ENCODE data around the gene PCNP. TPM values are rescaled to one million over a fixed set of nuclear protein-coding genes. Genes with fewer than 3 reads are reported as not detected.

Gene PCNP
- total RNA-seq, 1 experiment from 2014 or later: 165 TPM

GRCh38 chr3:101530686-101531047 is 43.3 kb upstream of the PCNP start:
- CTCF ChIA-PET: no interaction called here
- Histone ChIP-seq H3K36me3 (ENCODE audit: control insufficient read depth, insufficient read depth, low read length) (no peaks in the 10 kb centered on the region), H3K4me3 (ENCODE audit: low read depth in 2 of 2, low read length in 2 of 2) (no peak overlapping the region), H3K27ac (ENCODE audit: low read length) (no peak overlapping the region), H3K9me3 (ENCODE audit: control insufficient read depth, insufficient read depth, low read depth, low read length) (no peaks in the 10 kb centered on the region), H3K4me1 (ENCODE audit: control insufficient read depth, insufficient read depth, low read length) (no peaks in the 10 kb centered on the region), H3K27me3 (ENCODE audit: control insufficient read depth, insufficient read depth, low read length) (peaks cover 5% of the 10 kb centered on the region; the same call in 1 of the 2 replicates)
- TF ChIP-seq SIN3A (IDR thresholded peaks at IDR 0.05; ENCODE audit: borderline replicate concordance, insufficient read depth, low read depth, low read length): no peak
- no peak for TF ChIP-seq REST (IDR thresholded peaks at IDR 0.05; ENCODE audit: insufficient read depth in 1 of 2, low read depth in 2 of 2, low read length in 1 of 2)
- no peak for TF ChIP-seq CTCF (IDR thresholded peaks at IDR 0.05)
- no peak for TF ChIP-seq TCF7L2 (IDR thresholded peaks at IDR 0.05; ENCODE audit: low read depth, low read length)
- TF ChIP-seq POLR2AphosphoS5 (IDR thresholded peaks at IDR 0.05; ENCODE audit: low read depth, low read length): no peak
- BruUV-seq (replicated peaks): no TSS peak
- ATAC-seq (no peak), DNase-seq (ENCODE audit: low read depth, low spot score) (no peak)
- POLR2A ChIA-PET: no interaction called here
- in situ Hi-C loops (cut with HindIII; ENCODE audit: low pct_unique_long_range_greater_than_20kb, low sequenced_read_pairs) (no loop called here), intact Hi-C loops (cut with micrococcal nuclease; ENCODE audit: unreplicated experiment) (no loop called here)

GRCh38 chr3:101531473-101532086 is 42.4 kb upstream of the PCNP start:
- DNase-seq (ENCODE audit: low read depth, low spot score) (no peak), ATAC-seq (no peak)
- TF ChIP-seq REST (IDR thresholded peaks at IDR 0.05; ENCODE audit: insufficient read depth in 1 of 2, low read depth in 2 of 2, low read length in 1 of 2): no peak
- intact Hi-C loops (cut with micrococcal nuclease; ENCODE audit: unreplicated experiment) (no loop called here), in situ Hi-C loops (cut with HindIII; ENCODE audit: low pct_unique_long_range_greater_than_20kb, low sequenced_read_pairs) (no loop called here)
- no peaks in the 10 kb centered on the region for H3K9me3 ChIP-seq (ENCODE audit: control insufficient read depth, insufficient read depth, low read depth, low read length)
- H3K4me1 ChIP-seq (ENCODE audit: control insufficient read depth, insufficient read depth, low read length): no peaks in the 10 kb centered on the region
- peaks cover 5% of the 10 kb centered on the region; the same call in 1 of the 2 replicates for H3K27me3 ChIP-seq (ENCODE audit: control insufficient read depth, insufficient read depth, low read length)
- ChIA-PET CTCF (no interaction called here), POLR2A (interaction anchor here (0.6 kb wide), 1 partner anchor 21 kb away, joined by 7 read pairs; no protein-coding TSS in a partner anchor)
- no TSS peak for BruUV-seq (replicated peaks)
- no peak overlapping the region for H3K4me3 ChIP-seq (ENCODE audit: low read depth in 2 of 2, low read length in 2 of 2)
- H3K36me3 ChIP-seq (ENCODE audit: control insufficient read depth, insufficient read depth, low read length): no peaks in the 10 kb centered on the region
- H3K27ac ChIP-seq (ENCODE audit: low read length): no peak overlapping the region
